HEK293 (cell line): ENCODE data around the gene BBC3.

Experiments used
- CTCF ChIA-PET: fragments of 350-600 bp; formaldehyde crosslinking; extraction: SDS; loops from one replicate; lab custom pipeline; 2021; ENCODE audit warnings: antibody characterized with exemption; lab: Yijun Ruan, JAX
- POLR2A ChIA-PET: fragments of 300-600 bp; formaldehyde crosslinking; extraction: SDS; loops from one replicate; lab custom pipeline; 2020; ENCODE audit warnings: antibody characterized with exemption, inconsistent platforms; lab: Yijun Ruan, JAX
- H3K27ac ChIP-seq: fragments of 200-500 bp; sonication (Bioruptor generic); 2 replicates; pipeline ENCODE4 v1.5.1; 2014; ENCODE audit warnings: low read depth, low read length, control low read depth, inconsistent platforms; ENCODE audit errors: extremely low read depth
- H3K36me3 ChIP-seq, 2 experiments: fragments of 200-500 bp in 1 of 2; sonication (Bioruptor generic) in 1 of 2; 1 replicate in 1 of 2; 2 replicates in 1 of 2; pipeline ENCODE4 v1.5.1; 2014 to 2017; ENCODE audit warnings: inconsistent platforms in 2 of 2, low read length in 2 of 2; ENCODE audit not compliant: control insufficient read depth in 2 of 2, insufficient read depth in 1 of 2
- H3K4me1 ChIP-seq: fragments of 200-500 bp; sonication (Bioruptor generic); 2 replicates; pipeline ENCODE4 v1.5.1; 2014; ENCODE audit warnings: mild to moderate bottlenecking, low read length, inconsistent platforms; ENCODE audit not compliant: control insufficient read depth, insufficient read depth
- H3K4me3 ChIP-seq: 2 replicates; pipeline ENCODE4 v1.5.1; 2011; ENCODE audit warnings: low read depth, mild to moderate bottlenecking, control low read depth, low read length, moderate library complexity
- H3K9me3 ChIP-seq: fragments of 200-500 bp; sonication (Bioruptor generic); 2 replicates; pipeline ENCODE4 v1.5.1; 2014; ENCODE audit warnings: low read depth, low read length, inconsistent platforms; ENCODE audit not compliant: control insufficient read depth, insufficient read depth
- BCL11B ChIP-seq: fragments of 450-650 bp; formaldehyde crosslinking; IDR thresholded peaks from 2 replicates; pipeline ENCODE4 v1.5.1; 2016; ENCODE audit warnings: low read depth, missing biosample characterization, missing genetic modification characterization
- HOXD13 ChIP-seq: sonication (generic); formaldehyde crosslinking; IDR thresholded peaks from 2 replicates; pipeline ENCODE4 v1.8.0; 2022; ENCODE audit warnings: missing genetic modification reagents, borderline replicate concordance
- KLF9 ChIP-seq: fragments of 450-650 bp; formaldehyde crosslinking; IDR thresholded peaks from 2 replicates; pipeline ENCODE4 v1.5.1; 2016; ENCODE audit warnings: missing biosample characterization, missing genetic modification characterization, low read depth
- ZBTB20 ChIP-seq: fragments of 450-650 bp; formaldehyde crosslinking; IDR thresholded peaks from 2 replicates; pipeline ENCODE4 v1.5.1; 2016; ENCODE audit warnings: missing biosample characterization, missing genetic modification characterization
- ZBTB26 ChIP-seq: fragments of 450-650 bp; formaldehyde crosslinking; optimal IDR thresholded peaks from 2 replicates; pipeline ENCODE3; 2016; ENCODE audit warnings: missing biosample characterization, mild to moderate bottlenecking, missing genetic modification characterization
- ZBTB6 ChIP-seq: fragments of 450-650 bp; formaldehyde crosslinking; IDR thresholded peaks from 2 replicates; pipeline ENCODE4 v1.5.1; 2017; ENCODE audit warnings: missing biosample characterization, missing genetic modification characterization
- ZBTB7A ChIP-seq: fragments of 450-650 bp; formaldehyde crosslinking; IDR thresholded peaks from 2 replicates; pipeline ENCODE4 v1.5.1; 2016; ENCODE audit warnings: low read depth, missing biosample characterization, missing genetic modification characterization
- ZFP41 ChIP-seq: fragments of 450-650 bp; formaldehyde crosslinking; IDR thresholded peaks from 2 replicates; pipeline ENCODE4 v1.5.1; 2016; ENCODE audit warnings: missing biosample characterization, missing genetic modification characterization, borderline replicate concordance
- ZNF133 ChIP-seq: fragments of 450-650 bp; formaldehyde crosslinking; IDR thresholded peaks from 2 replicates; pipeline ENCODE4 v1.5.1; 2016; ENCODE audit warnings: missing biosample characterization, missing genetic modification characterization
- ZNF146 ChIP-seq: fragments of 450-650 bp; formaldehyde crosslinking; IDR thresholded peaks from 2 replicates; pipeline ENCODE4 v1.5.1; 2016; ENCODE audit warnings: missing biosample characterization, missing genetic modification characterization
- ZNF175 ChIP-seq: fragments of 450-650 bp; formaldehyde crosslinking; IDR thresholded peaks from 2 replicates; pipeline ENCODE4 v1.5.1; 2016; ENCODE audit warnings: missing biosample characterization, missing genetic modification characterization
- ZNF19 ChIP-seq: fragments of 450-650 bp; formaldehyde crosslinking; IDR thresholded peaks from 2 replicates; pipeline ENCODE4; 2016; ENCODE audit warnings: missing biosample characterization, missing genetic modification characterization, low read depth
- ZNF280D ChIP-seq: fragments of 450-650 bp; formaldehyde crosslinking; IDR thresholded peaks from 2 replicates; pipeline ENCODE4 v1.5.1; 2016; ENCODE audit warnings: missing biosample characterization, missing genetic modification characterization
- ZNF513 ChIP-seq: fragments of 450-650 bp; IDR thresholded peaks from 2 replicates; pipeline ENCODE4 v1.5.1; 2018; ENCODE audit warnings: missing biosample characterization, missing genetic modification characterization
- ZNF580 ChIP-seq: fragments of 450-650 bp; formaldehyde crosslinking; IDR thresholded peaks from 2 replicates; pipeline ENCODE4 v1.5.1; 2016; ENCODE audit warnings: missing biosample characterization, missing genetic modification characterization
- ZNF639 ChIP-seq: fragments of 450-650 bp; formaldehyde crosslinking; IDR thresholded peaks from 2 replicates; pipeline ENCODE4 v1.5.1; 2016; ENCODE audit warnings: missing biosample characterization, missing genetic modification characterization
- ZNF658 ChIP-seq: fragments of 450-650 bp; formaldehyde crosslinking; IDR thresholded peaks from 2 replicates; pipeline ENCODE4; 2016; ENCODE audit warnings: missing biosample characterization, missing genetic modification characterization
- ZNF747 ChIP-seq: fragments of 450-650 bp; formaldehyde crosslinking; IDR thresholded peaks from 2 replicates; pipeline ENCODE4 v1.5.1; 2016; ENCODE audit warnings: missing biosample characterization, missing genetic modification characterization
- ZSCAN23 ChIP-seq: fragments of 450-650 bp; formaldehyde crosslinking; IDR thresholded peaks from 2 replicates; pipeline ENCODE4 v1.5.1; 2016; ENCODE audit warnings: missing biosample characterization, missing genetic modification characterization
- ZSCAN4 ChIP-seq: fragments of 450-650 bp; formaldehyde crosslinking; IDR thresholded peaks from 2 replicates; pipeline ENCODE4 v1.5.1; 2017; ENCODE audit warnings: missing biosample characterization, missing genetic modification characterization

BBC3 gene

GRCh38 chr19:47241919-47242577 is 11.0 kb upstream of the BBC3 start:
- peaks cover 7% of the 10 kb centered on the region for H3K4me1 ChIP-seq
- ChIA-PET CTCF (interaction anchor here (6.1 kb wide), 1 partner anchor 31 kb away, joined by 316 read pairs; no protein-coding TSS in a partner anchor), POLR2A (interaction anchor here (0.7 to 3.2 kb wide), 4 partner anchors 16 to 129 kb away, joined by 3 to 65 read pairs (median 14); partner anchors contain the start of gene ZC3H4)
- no peaks in the 10 kb centered on the region for H3K9me3 ChIP-seq
- no peak overlapping the region for H3K4me3 ChIP-seq
- no peak overlapping the region for H3K27ac ChIP-seq
- H3K36me3 ChIP-seq: no peaks in the 10 kb centered on the region
- TF ChIP-seq ZNF658 (tag by site-specific recombination) (no peak), BCL11B (tag by site-specific recombination) (0 out of 2 replicates have a peak, but pooled peaks have one; percentile 7), KLF9 (no peak), ZNF133 (peak; percentile 22; the same call in 1 of the 2 replicates), ZBTB20 (tag by site-specific recombination) (no peak), ZNF639 (tag by site-specific recombination) (no peak), ZNF747 (no peak), ZBTB6 (no peak), ZSCAN23 (tag by site-specific recombination) (no peak), ZNF19 (0 out of 2 replicates have a peak, but pooled peaks have one; percentile 21), ZSCAN4 (peak; percentile 8; the same call in 1 of the 2 replicates), ZNF513 (tag by site-specific recombination) (no peak), ZBTB26 (tag by site-specific recombination) (no peak), ZNF175 (tag by site-specific recombination) (no peak), ZNF146 (tag by site-specific recombination) (no peak), ZNF580 (tag by site-specific recombination) (peak; percentile 9; the same call in 1 of the 2 replicates), ZNF280D (tag by site-specific recombination) (0 out of 2 replicates have a peak, but pooled peaks have one; percentile 65), ZFP41 (tag by site-specific recombination) (no peak), HOXD13 (no peak), ZBTB7A (no peak)
